ENCODE data around the gene RAX2.

DNA sequence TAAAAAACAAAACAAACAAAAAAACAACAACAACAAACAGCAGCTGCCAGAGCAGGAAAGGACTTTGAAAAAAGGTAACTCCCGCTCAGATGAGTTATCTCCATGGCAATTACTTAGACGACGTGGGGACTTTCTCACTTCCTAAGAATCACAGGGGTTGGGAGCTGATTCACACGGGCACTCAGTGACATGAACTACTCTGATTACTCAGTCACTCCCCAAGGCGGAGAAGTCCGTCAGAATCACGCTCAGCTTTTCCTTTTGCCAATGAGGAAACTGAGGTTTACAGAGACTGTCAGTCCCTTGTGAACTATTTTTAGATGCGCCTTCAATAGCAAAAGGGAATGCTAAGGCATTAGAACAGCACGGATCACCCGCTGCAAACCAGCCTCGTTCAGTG lies 46.4 kb upstream of the RAX2 start:
- TF ChIP-seq CTCF (conservative IDR thresholded peaks at IDR 0.05; ENCODE audit: low read length) = no peak
- TF ChIP-seq EZH2phosphoT487 (IDR thresholded peaks at IDR 0.05; ENCODE audit: borderline replicate concordance) = no peak

Data from Loucy (cell line).